Cardiac fibroblast (primary cell): ENCODE measurements around the gene HAAO.

Experiments
- DNase-seq, 2 donors: peaks; one replicate each; pipeline versions ENCODE4 v3.0.0 to v3.0.0-alpha.2; 2010; ENCODE audit warnings: low read depth in 2 of 2
- H3K4me3 ChIP-seq, 2 donors: replicated peaks in 1 of 2; 1 replicate in 1 of 2; 2 replicates in 1 of 2; pipeline ENCODE4 v1.5.1; 2011; ENCODE audit warnings: low read depth in 2 of 2, low read length in 2 of 2, mild to moderate bottlenecking in 2 of 2, moderate library complexity in 1 of 2
- TF ChIP-seq, protein P1 (sequence below): IDR thresholded peaks from one replicate; pipeline ENCODE4 v1.5.1; 2011; ENCODE audit warnings: low read depth, mild to moderate bottlenecking, low read length, inconsistent platforms

HAAO gene

GRCh38 chr2:42808301-42808700, 15.9 kb upstream of the HAAO start:
- DNase-seq, result no peak
- TF ChIP-seq, protein P1, sequence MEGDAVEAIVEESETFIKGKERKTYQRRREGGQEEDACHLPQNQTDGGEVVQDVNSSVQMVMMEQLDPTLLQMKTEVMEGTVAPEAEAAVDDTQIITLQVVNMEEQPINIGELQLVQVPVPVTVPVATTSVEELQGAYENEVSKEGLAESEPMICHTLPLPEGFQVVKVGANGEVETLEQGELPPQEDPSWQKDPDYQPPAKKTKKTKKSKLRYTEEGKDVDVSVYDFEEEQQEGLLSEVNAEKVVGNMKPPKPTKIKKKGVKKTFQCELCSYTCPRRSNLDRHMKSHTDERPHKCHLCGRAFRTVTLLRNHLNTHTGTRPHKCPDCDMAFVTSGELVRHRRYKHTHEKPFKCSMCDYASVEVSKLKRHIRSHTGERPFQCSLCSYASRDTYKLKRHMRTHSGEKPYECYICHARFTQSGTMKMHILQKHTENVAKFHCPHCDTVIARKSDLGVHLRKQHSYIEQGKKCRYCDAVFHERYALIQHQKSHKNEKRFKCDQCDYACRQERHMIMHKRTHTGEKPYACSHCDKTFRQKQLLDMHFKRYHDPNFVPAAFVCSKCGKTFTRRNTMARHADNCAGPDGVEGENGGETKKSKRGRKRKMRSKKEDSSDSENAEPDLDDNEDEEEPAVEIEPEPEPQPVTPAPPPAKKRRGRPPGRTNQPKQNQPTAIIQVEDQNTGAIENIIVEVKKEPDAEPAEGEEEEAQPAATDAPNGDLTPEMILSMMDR, result no peak
- H3K4me3 ChIP-seq, result no peak overlapping the region

GRCh38 chr2:42806786-42807185, 14.4 kb upstream of the HAAO start:
- DNase-seq, result no peak
- H3K4me3 ChIP-seq, result no peak overlapping the region
- TF ChIP-seq, protein P1, result no peak

- TF ChIP-seq, protein P1, result no peak
- no peak overlapping the region for H3K4me3 ChIP-seq
- no peak for DNase-seq
Measured at GRCh38 chr2:42804891-42805290, 12.5 kb upstream of the HAAO start.

DNA sequence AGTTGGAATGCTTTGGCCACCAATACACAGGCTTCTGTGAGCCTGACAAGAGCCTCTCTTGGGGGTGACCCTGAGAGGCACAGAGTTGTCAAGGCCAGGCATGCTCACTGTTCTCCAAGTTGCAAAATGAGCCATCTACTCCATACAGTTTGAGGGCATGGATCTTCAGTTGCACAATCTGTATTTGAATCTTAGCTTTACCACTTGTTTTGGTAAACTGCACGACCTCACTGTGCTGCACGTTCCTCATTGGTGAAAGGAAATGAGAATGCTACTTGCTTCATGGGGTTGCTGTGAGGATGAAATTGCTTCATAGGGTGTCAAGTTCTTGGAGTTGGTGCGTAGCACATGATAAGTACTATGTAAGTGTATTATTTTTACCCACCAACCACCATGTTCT, 12.0 kb upstream of the HAAO start:
- no peak overlapping the region for H3K4me3 ChIP-seq
- DNase-seq, result peak; percentile 42 to 44
- TF ChIP-seq, protein P1, result no peak

- TF ChIP-seq, protein P1, result no peak
- no peak overlapping the region for H3K4me3 ChIP-seq
- DNase-seq, result no peak
Measured at GRCh38 chr2:42802150-42802549, 9.8 kb upstream of the HAAO start.

DNA sequence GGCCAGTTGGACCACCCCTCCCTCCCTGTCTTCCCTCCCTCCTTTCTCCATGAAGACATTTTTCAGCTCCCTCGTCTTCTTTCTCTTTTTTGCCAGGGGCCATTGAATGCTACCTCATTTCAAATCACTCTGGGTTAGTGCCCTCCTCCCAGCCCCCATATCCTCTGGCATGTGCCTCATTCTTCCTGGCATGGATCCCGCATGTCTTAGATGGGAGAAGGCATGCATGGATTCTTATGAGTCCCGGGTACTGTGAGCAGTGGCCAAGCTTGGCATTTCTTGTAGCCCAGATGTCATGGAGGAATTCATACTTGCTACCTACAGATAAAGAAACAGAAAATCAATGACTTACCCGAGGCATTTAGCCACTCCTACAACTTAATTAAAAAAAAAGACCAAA, 9.0 kb upstream of the HAAO start:
- TF ChIP-seq, protein P1, result no peak
- no peak overlapping the region for H3K4me3 ChIP-seq
- DNase-seq, result peak in 1 of 2 donors; percentile 59

- TF ChIP-seq, protein P1, result no peak
- peak in 1 of 2 donors; percentile 64 for DNase-seq
- no peak overlapping the region for H3K4me3 ChIP-seq
Measured at GRCh38 chr2:42800981-42801380, 8.6 kb upstream of the HAAO start.
